GM21528 (cell line): ENCODE data around the gene ADD3.

Source experiments
- ATAC-seq: cut with Tn5 transposase; IDR thresholded peaks from one replicate; pipeline ENCODE4 v1.9.1; 2021; ENCODE audit warnings: mild to moderate bottlenecking, moderate library complexity; ENCODE audit not compliant: unreplicated experiment, low FRiP score

Gene ADD3

DNA sequence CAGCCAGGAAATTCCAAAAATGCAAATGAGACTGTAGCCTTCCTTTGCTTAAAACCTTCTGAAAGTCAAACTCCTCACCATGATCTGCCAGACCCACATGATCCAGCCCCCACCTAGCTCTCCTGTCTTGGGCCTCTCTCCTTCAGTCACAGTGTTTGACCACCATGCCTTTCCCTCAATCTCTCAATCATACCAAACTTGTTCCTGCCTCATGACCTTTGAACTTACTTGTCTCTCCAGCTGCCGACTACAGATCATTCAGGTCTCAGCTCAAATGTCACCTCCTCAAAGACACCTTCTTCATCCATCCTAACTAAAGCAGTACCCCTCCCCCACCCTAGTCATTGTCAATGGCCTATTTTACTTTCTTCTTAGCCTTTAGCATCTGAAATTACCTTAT lies 9.3 kb upstream of the ADD3 start:
- ATAC-seq: no peak

DNA sequence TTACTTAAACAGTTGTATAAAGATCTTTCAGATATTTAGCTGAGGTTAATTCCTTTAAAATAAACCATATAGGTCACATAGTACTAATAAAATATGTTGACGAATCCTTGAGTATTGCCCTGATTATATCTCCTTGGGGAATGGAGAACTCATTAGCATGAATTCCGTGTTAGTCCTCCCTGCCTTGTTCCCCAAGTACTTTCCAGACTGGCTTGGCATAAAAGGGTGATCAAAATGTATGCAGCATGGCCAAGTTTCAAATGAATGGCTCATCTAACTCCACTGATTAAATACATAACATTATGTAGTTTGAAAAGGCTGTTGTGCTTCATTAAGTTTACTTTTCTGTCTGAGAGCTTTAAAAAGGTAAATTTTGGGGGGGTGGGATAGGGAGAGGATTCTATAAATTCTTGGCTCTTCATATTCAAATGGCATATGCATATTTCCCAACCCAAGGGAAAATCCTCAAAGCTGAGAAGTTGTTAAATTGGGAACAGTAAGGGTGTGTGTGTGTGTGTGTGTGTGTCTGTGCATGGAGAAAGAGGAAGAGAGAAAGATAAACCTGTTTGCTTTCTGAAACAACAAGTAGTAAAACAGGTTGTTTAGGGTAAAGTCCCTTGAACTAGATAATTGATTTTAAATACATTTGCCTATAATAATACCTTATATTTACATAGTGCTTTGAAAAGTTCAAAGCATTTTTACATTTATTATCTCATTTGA lies 4.8 kb upstream of the ADD3 start:
- no peak for ATAC-seq

DNA sequence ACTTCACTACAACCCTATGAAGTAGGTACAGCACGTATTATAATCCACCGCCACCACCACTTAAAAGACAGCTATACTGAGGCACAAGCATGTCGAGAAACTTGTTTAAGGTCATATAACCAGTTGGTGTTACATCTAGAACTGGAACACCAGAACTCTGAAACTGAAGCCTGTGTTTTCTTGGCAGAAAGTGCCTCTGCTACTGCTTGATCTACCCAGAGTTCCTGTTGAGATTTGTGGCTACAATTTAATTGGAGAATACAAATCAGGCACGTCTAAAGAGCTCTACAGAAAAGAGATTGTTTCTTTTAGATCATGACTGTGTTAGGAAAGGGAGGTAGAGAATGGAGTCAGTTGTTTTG lies 4.3 kb upstream of the ADD3 start:
- no peak for ATAC-seq

DNA sequence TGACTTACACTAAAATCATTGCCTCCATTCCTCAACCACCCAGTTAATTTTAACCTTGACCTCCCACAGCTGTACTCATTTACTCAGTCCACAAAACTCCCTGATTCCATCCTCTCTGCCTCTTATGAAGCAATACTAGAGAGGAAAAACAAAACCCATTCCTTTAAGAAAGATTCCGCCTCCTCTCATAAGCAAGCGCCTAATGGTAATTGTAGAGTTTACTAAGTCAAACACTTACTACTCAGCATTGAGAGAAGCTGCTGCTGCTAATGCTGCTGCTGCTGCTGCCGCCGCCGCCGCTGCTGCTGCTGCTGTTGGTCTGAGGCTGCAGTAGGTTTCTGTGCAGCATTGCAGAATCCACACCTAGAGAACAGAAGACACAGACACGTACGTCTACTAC lies 2.1 kb upstream of the ADD3 start:
- no peak for ATAC-seq

DNA sequence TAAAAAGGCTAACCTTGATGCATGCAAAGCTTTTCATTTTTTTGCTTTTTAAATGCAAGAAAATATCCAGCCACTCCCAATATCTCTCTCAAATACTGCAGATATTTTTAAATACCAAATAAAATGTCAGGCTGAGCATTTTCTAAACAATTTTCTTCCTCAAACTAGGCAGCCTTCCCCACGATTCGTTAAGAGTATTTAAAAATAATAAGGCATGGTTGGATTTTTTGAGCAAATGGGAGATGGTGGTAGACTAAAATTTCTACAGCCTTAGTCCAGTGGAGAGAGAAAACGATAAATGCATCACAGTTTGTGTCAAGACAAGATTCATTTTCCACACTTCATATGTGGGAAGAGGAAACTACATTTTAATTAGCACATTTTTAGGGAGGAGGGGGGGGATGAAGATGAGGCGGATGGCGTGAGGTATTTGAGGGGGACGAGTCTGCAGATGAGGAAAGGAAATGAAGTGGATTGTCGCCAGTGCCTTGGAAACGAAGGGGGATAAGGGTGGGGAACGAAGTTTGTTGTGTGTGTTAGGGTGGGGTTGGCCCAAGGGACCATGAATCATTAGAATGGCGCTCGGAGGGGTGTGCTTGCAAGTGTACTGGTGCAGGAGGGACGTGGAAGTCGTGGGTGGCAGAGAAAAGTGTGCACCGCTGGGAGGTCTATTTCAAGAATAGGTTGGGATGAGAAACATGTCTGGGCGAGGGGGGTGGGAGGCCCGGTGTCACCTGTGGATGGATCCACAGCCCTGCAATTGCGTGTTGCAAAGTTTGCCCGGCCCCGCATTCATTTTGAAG lies 1.2 kb upstream of the ADD3 start:
- ATAC-seq: no peak

DNA sequence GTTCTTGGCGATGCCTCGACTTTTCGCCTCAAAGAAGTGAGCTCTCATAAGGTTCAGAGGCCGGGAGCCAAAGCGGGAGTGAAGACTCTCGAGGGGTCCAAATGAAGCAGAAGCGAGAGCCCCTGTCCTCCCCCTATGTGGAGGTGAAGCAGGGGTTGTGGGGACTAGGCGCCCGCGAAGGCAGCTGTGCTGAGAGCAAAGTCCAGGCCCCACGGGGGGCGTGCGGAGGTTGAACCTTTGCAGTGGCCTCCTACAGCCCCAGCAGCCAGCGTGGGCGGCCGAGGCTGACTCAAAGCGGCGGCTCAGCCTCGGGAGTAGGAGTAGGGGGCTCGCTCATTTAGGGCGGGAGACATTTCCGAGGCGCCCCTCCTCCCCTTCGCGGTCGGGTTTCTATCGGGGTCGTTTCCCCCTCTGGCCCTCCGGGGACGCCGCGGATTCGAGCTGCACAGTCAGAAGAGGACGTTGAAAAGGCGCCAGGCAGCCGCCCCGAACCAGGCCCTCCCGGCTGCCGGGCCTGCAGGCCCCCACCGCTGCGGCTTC lies 553 bp upstream of the ADD3 start:
- peak; percentile 40 for ATAC-seq

DNA sequence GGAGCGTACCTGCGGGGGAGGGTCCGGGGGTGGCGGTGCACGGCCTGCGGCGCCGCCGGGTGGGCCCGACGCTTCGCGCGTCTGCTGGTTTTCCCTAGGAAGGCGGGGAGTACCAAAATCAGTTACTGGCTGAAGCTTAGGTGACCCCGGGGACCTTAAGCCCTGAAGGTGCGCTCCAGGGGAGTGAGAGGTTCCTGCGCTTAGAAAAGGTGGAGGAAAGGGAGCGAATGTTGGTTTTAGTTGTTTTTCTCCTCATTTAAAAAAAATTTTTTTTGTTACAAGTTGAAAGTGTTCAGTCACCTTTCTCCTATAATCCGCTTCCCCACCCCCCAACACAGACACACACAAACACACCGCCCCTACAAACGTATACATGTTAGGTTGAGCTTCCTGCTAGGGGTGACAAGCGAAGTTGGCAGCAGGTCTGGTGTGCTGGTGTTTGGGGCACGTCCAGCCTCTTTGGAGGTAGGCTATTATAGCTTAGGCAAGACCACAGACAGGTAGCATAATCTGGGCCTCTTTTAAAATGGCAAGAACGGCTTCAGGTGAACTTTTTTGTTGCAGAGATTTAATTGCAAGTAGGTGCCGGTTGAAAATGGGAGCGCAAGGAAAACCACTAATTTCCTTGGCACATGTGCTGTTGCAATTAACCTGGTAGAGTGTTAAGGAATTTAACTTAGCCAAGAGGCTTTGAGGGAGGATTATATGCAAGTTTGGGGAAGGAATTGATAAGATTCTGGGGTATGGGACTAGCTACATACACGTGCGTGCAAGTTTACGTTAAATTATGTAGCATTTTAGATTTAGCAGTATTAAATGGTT lies 945 bp downstream of the ADD3 start:
- peak; percentile 22 for ATAC-seq

DNA sequence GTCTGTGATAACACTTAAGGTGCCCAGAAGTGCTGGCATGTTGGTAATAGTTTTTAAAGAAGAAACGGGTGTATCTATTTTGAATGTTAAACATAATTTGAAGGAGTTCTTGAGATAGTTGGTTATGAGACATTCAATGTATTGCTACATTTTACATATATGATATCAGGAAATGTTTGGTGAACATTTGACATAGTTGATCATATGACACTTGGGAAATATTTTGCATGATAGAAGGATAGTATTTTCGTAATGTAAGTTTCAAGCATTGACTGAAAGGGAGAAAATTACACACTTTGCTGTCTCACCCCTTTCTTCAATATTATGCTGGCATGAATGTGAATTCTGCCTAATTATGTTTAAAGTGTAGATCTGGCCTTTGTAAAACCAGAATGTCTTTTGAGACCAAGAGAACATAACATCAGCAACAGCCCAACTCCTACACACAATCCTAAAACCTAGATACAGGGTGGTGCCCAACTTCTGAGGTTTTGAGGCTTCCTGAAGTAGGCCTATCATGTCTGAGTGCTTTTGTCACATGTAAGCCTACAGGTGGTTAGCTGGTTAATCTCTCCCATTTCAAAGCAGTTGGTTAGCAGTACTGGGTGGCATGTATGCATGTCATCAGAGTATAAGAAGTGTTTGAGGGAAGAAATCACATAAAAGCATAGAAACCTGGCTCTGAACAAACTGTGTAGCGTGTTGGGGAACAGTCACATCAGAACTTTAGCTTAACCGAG lies 2.1 kb downstream of the ADD3 start:
- no peak for ATAC-seq

DNA sequence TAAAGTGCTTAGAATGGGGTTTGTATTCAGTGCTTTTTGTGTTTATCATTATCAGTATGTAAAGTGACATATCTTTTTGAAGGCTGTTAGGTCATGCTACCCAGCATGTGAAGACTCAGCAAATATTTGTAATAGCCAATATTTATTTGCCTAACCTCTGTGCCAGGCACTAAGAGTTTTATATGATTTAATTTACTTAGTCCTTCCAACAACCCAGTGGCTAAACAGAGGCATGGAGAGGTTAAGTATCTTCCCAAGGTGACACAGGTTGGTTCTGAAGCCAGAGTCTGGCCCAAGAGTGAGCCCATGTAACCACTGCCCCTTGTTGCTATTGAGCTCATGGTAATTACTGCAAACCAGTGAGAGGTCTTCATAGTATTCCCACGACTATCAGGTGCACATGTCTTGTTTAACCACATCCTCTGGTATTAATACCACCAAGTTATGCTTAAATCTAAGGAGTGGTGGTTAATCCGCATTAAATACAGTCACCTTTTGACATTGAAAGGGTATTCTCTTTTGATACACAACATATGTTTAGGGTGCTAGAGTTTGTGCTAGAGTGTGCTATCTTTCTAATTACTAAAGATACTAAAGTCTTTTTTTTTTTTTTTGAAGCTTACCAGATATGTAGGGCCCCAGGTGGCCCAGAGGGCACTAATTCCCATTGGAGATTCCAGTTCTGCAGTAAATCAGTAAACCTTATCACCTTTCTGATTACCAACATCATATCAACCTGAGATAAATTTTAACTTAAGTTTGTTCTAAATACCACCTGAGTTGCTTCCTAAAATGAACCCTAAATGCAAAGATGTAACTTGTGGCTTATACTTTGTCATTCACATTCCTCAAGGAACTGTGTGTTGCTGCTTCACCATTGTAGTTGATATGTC lies 2.9 kb downstream of the ADD3 start:
- no peak for ATAC-seq

DNA sequence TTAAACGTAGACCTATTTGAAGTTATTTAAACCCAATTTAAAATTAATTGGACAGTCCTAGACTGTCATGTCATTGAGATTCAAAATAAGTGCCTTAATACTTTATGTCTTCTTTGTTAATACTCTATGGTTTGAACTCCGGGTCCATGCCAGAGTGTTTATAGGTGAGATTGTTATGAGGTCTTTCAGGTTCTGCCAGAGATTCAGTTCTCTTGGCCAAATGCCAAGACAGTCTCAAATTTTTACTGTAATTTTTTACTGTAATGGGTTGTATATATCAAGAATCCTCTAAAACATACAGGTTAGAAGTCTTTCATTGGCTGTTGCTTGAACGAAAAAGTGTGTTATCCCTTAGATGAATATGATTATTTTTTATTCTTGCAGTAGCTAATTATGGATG lies 3.9 kb downstream of the ADD3 start:
- no peak for ATAC-seq

DNA sequence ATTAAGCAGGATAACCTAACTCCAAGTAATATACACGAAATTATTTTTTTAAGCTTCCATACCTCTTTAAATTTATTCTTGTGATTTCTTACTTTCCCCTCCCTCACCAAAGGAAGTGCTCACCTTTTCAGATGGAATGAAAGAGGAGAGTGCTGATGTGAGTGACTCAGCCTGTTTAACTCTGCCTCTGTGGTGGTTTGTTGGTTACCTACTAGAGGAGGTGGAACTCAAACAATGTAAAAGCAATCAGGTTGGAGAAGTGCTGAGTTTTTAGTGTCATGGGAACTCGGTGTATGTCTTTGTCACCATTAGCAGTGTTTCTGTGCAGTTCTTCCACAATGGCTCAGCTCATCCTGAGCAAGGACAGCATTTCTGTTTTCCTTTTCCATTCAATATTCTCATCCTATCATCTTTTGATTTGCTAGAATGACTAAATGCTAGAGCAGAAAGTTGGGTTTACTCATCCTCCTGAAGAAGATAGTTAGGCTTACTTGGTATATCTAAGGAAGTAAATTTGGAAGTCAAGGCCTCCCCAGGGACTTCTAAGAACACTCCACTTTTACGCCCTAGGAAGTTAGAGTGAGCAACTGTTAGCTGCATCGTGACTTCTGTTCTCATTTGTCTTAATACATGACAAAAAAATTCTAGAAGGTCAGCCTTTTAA lies 6.0 kb downstream of the ADD3 start:
- no peak for ATAC-seq

DNA sequence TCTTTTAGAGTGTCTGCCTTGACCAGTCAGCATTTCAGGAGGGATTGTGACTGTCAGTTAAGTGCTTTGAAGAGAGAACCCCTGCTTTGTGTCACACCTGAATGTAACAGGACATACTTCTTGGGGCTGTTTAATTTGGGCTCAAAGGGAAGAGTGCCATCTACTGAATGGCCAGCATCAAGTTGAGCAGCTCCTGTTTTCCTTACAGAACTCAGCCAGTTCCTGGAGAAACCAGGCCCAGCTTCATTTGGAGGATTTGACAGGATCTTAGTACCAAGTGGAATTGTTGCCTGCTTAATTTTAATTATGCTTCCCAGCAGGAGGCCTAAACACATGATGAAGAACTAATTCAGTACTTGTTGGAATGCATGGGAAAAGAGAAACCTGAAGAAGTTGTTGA lies 8.3 kb downstream of the ADD3 start:
- no peak for ATAC-seq

DNA sequence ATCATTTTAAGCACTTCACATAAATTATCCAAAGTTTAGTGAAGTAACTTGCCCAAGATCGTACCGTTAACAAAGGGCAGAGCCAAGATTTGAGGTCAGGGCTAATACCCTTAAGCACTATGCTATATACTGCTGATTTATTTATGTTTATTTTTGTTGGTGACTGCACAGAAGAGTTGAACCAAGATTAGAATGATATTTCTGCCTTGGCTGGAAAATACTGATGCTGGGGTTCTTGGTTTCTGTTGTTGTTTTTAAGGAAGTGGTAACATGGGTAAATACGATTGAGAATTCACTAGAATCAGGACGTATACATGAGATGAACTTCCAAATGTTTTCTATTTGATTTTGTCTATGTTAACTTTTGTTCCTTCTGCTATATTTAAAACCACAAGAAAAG lies 9.3 kb downstream of the ADD3 start:
- ATAC-seq: no peak

DNA sequence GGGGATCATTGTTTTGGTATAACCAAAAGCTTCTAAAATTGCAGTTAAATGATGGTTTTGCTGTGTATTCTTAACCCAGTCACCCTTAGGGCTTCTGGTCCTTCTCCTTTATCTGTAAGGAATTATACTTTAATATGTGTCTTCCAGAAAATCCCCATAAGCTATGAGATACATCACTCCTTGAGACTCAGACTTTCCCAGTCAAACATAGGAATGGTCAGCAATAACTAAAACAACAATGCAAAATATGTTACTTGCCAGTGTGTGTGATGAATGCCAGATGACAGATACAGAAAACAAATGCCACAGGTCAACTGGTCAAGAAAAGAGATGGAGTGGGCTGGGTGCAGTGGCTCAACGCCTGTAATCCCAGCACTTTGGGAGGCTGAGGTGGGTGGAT lies 10.1 kb downstream of the ADD3 start:
- no peak for ATAC-seq

DNA sequence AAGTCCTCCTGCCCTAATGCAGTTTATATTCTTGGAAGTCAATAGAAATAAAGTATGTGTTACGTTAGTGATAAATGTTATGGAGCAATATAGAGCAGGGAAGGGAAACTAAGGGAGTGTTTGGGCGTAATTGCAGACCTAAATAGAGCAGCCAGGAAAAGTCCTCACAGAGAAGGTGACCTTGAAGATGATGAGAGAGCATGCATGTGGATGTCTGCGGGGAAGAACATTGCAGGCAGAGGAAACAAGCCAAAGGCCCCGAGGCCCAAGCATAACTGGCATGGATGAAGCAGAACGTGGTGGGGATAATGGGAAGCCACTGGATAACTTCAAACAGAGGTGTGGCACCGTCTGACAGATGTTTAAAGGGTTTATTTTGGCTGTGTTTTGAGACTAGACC lies 12.5 kb downstream of the ADD3 start:
- ATAC-seq: no peak

DNA sequence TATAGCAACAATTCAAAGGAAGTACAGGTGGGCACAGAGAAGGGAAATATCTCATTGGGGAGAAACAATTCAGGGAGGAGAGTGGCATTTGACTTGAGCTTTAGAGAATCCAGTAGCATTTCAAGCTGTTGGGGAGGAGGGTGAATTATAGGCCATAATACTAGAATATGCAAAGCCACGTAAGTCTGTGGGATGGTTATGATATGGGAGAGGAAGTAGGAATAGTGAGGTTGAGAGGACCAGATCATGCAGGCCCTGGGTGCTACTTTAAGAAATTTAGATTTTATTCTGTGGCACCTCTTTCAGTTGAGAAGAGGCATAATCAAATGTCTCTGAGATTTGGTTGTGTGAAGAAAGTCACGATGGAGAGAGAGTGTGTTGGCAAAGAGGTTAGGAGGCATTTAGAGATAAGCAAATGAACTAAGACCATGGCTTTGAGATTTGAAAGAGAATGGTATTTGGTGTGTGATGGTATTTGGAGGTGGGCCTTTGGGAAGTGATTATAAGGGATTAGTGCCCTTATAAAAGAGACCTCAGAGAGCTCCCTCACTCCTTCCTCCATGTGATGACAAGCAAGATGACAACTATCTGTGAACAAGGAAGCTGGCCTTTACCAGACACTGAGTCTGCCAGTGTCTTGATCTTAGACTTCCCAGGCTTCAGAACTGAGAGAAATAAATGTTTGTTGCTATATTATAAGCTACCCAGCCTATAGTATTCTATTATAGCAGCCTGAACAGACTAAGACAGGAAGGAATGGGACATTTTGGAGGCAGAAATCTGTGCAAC lies 15.1 kb downstream of the ADD3 start:
- ATAC-seq: no peak

DNA sequence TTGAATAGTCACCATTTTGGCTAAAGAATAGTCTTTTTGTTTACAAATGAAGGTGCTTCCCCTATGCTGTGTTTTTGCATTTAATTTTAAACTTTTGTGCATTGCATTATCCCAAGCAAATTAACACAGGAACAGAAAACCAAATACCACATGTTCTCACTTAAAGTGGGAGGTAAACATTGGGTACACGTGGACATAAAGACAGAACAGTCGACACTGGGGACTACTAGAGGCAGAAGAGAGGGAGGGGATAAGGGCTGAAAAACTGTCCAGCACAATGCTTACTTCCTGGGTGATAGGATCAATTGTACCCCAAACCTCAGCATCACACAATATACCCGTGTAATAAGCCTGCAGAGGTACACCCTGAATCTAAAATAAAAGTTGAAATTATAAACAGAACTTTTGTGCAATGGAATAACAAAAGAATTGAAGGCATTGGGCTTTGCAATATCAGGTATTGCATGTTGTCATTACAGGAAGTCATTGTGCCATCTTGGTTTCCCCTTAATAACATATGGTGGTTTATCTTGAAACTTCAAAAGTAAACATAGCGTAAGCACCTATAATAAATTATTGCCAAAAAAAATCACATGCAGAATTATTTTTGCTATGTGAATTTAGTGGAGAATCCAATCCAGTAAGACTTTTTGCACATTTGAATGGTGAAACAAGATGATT lies 16.1 kb downstream of the ADD3 start:
- ATAC-seq: no peak

DNA sequence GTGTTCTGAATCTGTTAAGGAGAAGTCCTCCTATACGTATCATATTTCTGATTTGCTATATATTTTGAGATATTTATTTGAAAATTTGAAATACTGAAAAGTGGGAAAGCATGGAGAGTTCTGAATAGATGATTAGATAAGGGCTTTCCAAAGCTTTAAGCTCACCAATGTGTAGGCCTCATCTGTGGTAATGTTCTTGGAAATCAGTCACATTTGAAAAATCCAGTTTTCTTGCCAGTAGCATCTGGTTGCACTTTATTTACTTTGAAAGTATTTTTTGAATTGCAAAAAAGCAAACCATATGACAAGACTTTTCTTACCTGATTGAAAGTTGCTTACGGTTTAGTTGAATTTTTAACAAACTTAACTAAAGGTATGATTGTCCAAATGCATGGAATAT lies 21.7 kb downstream of the ADD3 start:
- ATAC-seq: no peak
